ENCODE measurements around the gene RAB3IL1.
"Not testable (repeated sequence)": the region's sequence is repeated elsewhere in the genome, so short reads cannot be mapped to it uniquely, and the experiment has no call there.

RAB3IL1 gene, protein sequence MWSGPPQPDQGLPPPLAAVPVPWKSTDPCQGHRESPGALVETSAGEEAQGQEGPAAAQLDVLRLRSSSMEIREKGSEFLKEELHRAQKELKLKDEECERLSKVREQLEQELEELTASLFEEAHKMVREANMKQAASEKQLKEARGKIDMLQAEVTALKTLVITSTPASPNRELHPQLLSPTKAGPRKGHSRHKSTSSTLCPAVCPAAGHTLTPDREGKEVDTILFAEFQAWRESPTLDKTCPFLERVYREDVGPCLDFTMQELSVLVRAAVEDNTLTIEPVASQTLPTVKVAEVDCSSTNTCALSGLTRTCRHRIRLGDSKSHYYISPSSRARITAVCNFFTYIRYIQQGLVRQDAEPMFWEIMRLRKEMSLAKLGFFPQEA

GRCh38 chr11:61917334-61918109, at the start of gene RAB3IL1:
RAB3IL1 (minus strand) TSS chr11:61917566; CDS start chr11:61917367, 199 bp downstream.
- DNase-seq (ENCODE audit: low read depth), result no peak

DNA sequence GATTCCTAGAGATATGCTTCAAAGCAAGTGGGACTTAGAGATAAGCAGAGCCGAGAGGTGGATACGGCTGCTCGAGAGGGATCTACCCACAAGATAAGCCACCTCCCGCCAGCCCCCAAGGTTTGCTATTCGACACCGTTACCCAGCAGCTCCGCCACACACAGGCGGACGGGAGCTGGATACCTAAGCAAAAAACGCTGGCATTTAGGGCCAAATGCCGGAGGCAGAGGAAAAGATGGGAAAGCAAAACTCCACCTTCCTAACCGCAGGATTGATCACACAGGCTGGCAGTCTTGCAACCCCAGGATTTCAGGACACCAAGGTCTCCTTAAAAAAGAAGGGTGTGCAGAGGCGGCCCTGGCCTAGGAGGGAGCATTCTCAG, 49.4 kb upstream of the RAB3IL1 start:
- DNase-seq (ENCODE audit: low read depth), result no peak

GRCh38 chr11:61964666-61965271, 47.4 kb upstream of the RAB3IL1 start:
- DNase-seq (ENCODE audit: low read depth), result not testable (repeated sequence)

GRCh38 chr11:61964058-61964665, 46.8 kb upstream of the RAB3IL1 start:
- DNase-seq (ENCODE audit: low read depth), result no peak

- DNase-seq (ENCODE audit: low read depth), result no peak
These were observed 46.1 kb upstream of the RAB3IL1 start for GRCh38 chr11:61963282-61964057.

DNA sequence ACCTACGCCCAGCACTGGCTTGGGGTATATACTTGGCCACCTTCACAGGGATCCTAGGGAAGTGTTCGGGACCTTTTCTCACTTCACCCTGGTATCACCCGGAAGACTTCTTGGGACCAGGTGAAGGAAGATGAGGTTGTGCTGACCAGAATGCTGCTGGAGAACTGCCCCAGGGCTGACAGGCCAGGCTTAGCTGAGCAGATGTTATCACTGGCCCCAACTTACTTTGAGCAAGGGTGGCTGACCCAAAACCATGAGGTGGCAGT, 45.6 kb upstream of the RAB3IL1 start:
- no peak for DNase-seq (ENCODE audit: low read depth)

DNA sequence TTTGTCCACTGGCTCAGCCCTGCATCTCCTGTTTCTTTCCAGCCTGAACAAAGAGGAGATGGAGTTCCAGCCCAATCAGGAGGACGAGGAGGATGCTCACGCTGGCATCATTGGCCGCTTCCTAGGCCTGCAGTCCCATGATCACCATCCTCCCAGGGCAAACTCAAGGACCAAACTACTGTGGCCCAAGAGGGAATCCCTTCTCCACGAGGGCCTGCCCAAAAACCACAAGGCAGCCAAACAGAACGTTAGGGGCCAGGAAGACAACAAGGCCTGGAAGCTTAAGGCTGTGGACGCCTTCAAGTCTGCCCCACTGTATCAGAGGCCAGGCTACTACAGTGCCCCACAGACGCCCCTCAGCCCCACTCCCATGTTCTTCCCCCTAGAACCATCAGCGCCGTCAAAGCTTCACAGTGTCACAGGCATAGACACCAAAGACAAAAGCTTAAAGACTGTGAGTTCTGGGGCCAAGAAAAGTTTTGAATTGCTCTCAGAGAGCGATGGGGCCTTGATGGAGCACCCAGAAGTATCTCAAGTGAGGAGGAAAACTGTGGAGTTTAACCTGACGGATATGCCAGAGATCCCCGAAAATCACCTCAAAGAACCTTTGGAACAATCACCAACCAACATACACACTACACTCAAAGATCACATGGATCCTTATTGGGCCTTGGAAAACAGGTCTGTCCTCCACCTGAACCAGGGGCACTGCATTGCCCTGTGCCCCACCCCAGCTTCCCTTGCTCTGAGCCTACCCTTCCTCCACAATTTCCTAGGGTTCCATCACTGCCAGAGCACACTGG, 45.0 kb upstream of the RAB3IL1 start:
- no peak for DNase-seq (ENCODE audit: low read depth)

DNA sequence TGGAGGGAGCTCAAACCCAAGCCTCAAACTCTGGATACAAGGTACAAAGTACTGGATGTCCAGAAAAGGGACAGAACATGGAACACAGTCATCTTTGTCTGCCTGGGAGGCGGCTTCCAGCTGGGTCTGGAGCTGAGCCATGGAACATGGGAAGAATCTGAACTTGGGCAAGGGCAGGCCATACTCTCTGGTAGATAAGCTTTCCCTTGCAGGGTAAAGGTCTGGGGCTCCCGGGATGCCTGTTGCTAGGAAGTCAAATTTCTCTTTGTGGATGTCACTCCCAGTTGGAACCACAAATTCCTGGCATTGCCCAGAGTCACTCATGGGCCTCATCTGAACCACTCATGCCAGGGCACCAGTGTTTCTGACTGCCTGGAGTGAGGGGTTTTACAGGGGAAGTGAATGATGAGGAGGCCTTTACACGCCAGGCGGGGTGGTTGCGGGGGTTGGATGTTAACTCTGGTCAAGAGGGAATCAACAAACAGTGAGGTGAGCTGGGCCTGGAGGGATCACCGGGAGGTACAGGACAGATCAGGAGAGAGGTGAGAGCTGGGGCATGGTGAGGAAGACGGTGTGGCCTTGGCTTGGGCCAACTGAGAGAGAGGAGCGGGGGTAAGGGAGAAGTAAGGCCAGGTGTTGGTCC, 44.3 kb upstream of the RAB3IL1 start:
- no peak for DNase-seq (ENCODE audit: low read depth)

DNA sequence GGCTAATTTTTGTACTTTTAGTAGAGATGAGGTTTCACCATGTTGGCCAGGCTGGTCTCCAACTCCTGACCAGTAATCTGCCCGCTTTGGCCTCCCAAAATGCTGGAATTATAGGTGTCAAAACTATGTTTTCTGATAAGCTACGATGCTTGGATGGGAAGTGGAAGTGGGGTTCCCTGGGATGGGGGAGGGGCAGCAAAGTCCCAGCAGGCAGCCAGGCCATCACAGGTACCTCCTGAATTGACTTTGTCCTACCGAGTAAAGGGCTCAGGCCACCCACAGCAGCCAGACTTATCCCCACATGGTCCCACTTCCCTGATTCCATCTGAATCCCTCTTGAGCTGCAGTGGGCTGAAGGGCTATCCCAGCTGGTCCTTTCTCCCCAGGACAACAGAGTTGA, 43.2 kb upstream of the RAB3IL1 start:
- no peak for DNase-seq (ENCODE audit: low read depth)

GRCh38 chr11:61959678-61960077, 42.3 kb upstream of the RAB3IL1 start:
- DNase-seq (ENCODE audit: low read depth), result no peak

- no peak for DNase-seq (ENCODE audit: low read depth)
These were observed 41.7 kb upstream of the RAB3IL1 start for GRCh38 chr11:61959114-61959513.

DNA sequence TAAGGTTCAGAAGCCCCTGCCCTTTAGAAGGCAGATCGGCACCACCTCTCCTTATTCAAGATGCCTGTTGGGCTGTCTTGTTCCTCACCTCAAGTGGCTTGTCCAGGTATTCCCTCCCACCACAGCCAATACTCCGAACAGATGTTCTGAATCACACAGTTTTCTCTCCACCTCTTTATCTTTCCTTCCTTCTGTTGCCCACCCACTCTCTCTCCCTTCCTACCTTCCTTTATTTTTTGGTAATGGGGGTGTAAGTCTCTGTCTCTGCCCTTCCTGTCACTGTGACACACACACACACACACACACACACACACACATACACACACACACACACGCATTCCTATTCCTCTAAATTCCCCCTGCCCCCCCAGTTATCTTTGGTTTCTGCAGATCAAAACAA, 41.2 kb upstream of the RAB3IL1 start:
- no peak for DNase-seq (ENCODE audit: low read depth)

DNA sequence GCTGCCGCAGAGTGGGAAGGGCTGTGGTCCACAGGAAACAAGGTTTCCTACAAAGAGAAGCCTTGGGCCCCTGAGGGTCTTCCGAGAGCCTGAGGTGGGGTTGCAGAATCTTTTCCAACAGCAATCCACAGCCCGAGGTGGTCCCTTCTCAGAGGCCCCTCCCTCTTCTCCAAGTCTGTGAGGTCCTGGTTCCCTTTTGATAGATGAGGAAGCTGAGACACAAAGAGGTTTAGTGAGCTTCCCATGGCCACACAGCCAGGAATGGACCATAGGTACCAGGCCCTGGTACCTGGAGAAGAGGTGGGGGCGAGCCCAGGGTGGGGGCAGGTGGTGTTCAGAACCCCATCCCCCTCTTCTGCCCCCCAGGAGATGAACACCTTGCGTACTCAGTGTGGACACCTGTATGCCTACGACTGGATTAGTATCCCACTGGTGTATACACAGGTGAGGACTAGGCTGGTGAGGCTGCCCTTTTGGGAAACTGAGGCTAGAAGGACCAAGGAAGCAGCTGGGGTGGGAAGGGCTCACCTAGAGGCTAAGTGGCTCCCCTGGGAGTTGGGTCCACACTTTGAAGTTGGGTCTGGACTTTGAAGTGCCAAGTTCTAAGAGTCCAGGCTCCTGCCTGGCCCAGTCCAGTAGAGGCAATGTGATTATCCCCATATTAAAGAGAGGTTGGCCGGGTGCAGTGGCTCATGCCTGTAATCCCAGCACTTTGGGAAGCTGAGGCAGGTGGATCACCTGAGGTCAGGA, 39.8 kb upstream of the RAB3IL1 start:
- DNase-seq (ENCODE audit: low read depth), result no peak

DNA sequence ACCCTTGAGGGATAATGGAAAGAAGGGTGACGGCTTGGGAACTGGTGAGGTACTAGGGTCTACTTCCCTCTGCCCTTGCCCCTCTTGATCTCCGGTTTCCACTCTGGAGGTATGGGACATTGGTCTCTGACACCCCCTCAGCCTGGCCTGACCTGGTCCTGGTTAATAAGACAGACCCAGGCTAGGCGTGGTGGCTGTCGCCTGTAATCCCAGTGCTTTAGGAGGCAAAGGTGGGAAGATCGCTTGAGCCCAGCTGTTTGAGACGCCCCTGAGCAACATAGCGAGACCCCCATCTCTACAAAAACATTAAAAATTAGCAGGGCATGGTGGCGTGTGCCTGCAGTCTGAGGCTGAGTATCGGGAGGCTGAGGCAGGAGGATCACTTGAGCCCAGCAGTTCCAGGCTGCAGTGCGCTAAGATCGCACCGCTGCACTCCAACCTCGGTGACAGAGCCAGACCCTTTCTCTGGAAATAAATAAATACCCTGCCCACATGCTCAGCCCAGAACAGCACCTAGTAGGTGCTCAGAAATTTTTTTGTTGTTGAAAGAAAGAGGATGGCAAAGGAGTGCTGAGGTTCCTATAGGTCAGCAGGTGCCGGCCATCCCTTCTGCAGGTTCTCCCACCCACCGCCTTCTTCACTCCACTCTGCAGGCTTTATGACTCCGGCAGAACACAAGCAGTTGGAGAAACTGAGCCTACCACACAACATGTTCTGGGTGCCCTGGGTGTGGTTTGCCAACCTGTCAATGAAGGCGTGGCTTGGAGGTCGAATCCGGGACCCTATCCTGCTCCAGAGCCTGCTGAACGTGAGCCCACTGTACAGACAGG, 39.0 kb upstream of the RAB3IL1 start:
- DNase-seq (ENCODE audit: low read depth), result no peak

- no peak for DNase-seq (ENCODE audit: low read depth)
These were observed 38.2 kb upstream of the RAB3IL1 start for GRCh38 chr11:61955422-61956135.

DNA sequence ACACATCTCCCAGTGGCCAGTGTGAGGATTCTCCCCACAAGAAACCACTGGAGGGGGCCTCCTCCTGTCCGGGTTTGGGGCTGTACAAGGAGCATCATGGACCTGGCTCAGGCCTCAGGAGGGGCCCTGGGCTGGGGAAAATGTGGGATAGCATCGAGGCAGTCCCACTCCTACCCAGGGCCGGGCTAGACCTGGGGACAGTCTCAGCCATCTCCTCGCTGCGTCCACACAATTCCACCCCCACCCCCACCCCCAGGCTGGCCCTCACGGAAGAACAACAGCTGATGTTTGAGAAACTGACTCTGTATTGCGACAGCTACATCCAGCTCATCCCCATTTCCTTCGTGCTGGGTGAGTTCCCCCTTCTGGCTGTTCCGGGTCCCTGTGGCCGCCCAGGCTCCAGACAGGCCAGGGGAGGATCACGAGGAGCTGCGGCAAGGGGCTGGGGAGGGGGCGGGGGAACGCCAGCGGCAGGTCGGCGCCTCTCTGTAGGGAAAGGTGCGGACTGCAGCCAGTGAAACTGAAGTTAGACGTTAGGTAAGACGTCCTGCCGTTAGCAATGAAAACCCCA, 37.6 kb upstream of the RAB3IL1 start:
- DNase-seq (ENCODE audit: low read depth), result no peak

DNA sequence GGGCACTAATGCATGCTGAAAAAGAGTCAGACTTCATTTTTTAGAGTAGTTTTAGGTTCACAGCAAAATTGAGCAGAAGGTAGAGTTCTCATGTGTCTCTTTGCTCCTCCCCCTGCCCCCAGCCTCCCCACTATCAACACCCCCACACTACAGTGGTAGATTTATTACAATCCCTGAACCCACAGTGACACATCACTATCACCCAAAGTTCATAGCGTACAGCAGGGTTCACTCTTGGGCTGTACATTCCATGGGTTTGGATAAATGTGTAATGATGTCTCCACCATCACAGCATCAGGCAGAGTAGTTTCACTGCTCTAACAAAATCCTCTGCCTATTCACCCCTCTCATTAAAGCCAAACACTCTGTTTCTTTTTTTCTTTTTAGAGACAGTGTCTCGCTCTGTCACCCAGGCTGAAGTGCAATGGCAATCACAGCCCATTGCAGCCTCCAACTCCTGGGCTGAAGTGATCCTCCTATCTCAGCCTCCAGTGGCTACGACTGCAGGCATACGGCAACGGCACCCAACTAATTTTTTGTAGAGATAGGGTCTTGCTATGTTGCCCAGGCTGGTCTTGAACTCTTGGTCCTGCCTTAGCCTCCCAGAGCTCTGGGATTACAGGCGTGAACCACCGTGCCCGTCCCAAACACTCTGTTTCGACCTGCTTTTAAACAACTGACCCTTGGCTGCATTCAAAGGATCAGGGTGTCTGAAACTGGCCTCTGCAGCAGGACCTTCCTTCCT, 36.9 kb upstream of the RAB3IL1 start:
- DNase-seq (ENCODE audit: low read depth), result no peak
